B cell (primary cell): ENCODE results near the gene SLC50A1.

Source experiments
- EZH2 ChIP-seq: IDR thresholded peaks from 2 replicates; pipeline ENCODE4 v1.6.1; 2012; ENCODE audit warnings: borderline replicate concordance, low read depth, mild to moderate bottlenecking, moderate library complexity, low read length; ENCODE audit not compliant: insufficient read depth, poor library complexity, severe bottlenecking
- TF ChIP-seq, protein P1 (sequence below): fragments of 200-600 bp; IDR thresholded peaks from one replicate; pipeline ENCODE4 v1.8.0; 2022; ENCODE audit warnings: antibody characterized with exemption, mild to moderate bottlenecking

- TF ChIP-seq, protein P1, sequence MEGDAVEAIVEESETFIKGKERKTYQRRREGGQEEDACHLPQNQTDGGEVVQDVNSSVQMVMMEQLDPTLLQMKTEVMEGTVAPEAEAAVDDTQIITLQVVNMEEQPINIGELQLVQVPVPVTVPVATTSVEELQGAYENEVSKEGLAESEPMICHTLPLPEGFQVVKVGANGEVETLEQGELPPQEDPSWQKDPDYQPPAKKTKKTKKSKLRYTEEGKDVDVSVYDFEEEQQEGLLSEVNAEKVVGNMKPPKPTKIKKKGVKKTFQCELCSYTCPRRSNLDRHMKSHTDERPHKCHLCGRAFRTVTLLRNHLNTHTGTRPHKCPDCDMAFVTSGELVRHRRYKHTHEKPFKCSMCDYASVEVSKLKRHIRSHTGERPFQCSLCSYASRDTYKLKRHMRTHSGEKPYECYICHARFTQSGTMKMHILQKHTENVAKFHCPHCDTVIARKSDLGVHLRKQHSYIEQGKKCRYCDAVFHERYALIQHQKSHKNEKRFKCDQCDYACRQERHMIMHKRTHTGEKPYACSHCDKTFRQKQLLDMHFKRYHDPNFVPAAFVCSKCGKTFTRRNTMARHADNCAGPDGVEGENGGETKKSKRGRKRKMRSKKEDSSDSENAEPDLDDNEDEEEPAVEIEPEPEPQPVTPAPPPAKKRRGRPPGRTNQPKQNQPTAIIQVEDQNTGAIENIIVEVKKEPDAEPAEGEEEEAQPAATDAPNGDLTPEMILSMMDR = no peak
- no peak for TF ChIP-seq EZH2
Observed at GRCh38 chr1:155166471-155167165, 31.0 kb downstream of the SLC50A1 start.
